HFFc6 (cell line): ENCODE measurements around the gene IGF1R. TPM values are rescaled to one million over a fixed set of nuclear protein-coding genes. Genes with fewer than 3 reads are reported as not detected.

Experiments
- DNase-seq: peaks from one replicate; pipeline ENCODE4 v3.0.0-alpha.2; 2018
- H3K27ac Mint-ChIP-seq: 2 replicates; pipeline ENCODE4 v1.8.0; 2020; ENCODE audit warnings: mild to moderate bottlenecking, mixed read lengths
- H3K27me3 Mint-ChIP-seq: 2 replicates; pipeline ENCODE4 v1.8.0; 2021; ENCODE audit warnings: mild to moderate bottlenecking, moderate library complexity, mixed read lengths; ENCODE audit not compliant: insufficient read depth
- H3K36me3 Mint-ChIP-seq: 2 replicates; pipeline ENCODE4 v1.8.0; 2021; ENCODE audit warnings: low read depth, mixed read lengths
- H3K4me1 Mint-ChIP-seq: 2 replicates; pipeline ENCODE4 v1.8.0; 2020; ENCODE audit warnings: low read depth, mixed read lengths
- H3K4me3 Mint-ChIP-seq: 2 replicates; pipeline ENCODE4 v1.8.0; 2020; ENCODE audit warnings: mild to moderate bottlenecking, moderate library complexity, mixed read lengths
- H3K9me3 Mint-ChIP-seq: 2 replicates; pipeline ENCODE4 v1.8.0; 2020; ENCODE audit warnings: mild to moderate bottlenecking, mixed read lengths
- total RNA-seq, 6 experiments: library from RNA; stranded (reverse); fragmentation: NEBNext Ultra II Directional; extraction: Animal tissue kit (Norgen Biotek cat#: 25700); gene quantifications; 2 replicates in 1 of 6; 3 replicates in 5 of 6; pipeline ENCODE4 v1.2.3, GENCODE V29; 2021
- TF ChIP-seq, protein P1 (sequence below): fragments of 200-600 bp; sonication (generic); IDR thresholded peaks from 2 replicates; pipeline ENCODE4 v1.5.0; 2021; ENCODE audit warnings: antibody characterized with exemption, mild to moderate bottlenecking

The IGF1R gene
- total RNA-seq, 6 experiments from 2014 or later: 46.7 to 61.9 (median 50.1) TPM

DNA sequence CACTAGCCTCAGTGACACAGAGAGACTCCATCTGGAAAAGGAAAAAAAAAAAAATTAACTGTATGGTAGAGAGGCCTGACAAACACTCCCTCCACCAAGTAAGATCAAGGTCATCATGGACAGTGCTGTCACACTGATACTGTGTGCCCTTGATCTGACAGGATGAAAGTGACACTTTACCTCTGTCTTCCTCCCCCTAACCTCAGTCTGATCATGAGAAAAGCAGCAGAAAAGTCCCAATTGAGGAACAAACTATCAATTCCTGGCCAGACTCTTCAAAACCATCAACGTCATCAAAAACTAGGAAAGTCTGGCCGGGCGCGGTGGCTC, 332.5 kb downstream of the IGF1R start:
- TF ChIP-seq, protein P1, sequence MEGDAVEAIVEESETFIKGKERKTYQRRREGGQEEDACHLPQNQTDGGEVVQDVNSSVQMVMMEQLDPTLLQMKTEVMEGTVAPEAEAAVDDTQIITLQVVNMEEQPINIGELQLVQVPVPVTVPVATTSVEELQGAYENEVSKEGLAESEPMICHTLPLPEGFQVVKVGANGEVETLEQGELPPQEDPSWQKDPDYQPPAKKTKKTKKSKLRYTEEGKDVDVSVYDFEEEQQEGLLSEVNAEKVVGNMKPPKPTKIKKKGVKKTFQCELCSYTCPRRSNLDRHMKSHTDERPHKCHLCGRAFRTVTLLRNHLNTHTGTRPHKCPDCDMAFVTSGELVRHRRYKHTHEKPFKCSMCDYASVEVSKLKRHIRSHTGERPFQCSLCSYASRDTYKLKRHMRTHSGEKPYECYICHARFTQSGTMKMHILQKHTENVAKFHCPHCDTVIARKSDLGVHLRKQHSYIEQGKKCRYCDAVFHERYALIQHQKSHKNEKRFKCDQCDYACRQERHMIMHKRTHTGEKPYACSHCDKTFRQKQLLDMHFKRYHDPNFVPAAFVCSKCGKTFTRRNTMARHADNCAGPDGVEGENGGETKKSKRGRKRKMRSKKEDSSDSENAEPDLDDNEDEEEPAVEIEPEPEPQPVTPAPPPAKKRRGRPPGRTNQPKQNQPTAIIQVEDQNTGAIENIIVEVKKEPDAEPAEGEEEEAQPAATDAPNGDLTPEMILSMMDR: no peak
- no peaks in the 10 kb centered on the region; the same call in 1 of the 2 replicates for H3K9me3 Mint-ChIP-seq
- peaks cover under 1% of the 10 kb centered on the region; the same call in 1 of the 2 replicates for H3K36me3 Mint-ChIP-seq
- no peak overlapping the region for H3K4me3 Mint-ChIP-seq
- DNase-seq: no peak
- peaks cover 34% of the 10 kb centered on the region for H3K4me1 Mint-ChIP-seq
- 0 out of 2 replicates have a peak, but pooled peaks cover 3% of the 10 kb centered on the region for H3K27me3 Mint-ChIP-seq
- H3K27ac Mint-ChIP-seq: no peak overlapping the region

DNA sequence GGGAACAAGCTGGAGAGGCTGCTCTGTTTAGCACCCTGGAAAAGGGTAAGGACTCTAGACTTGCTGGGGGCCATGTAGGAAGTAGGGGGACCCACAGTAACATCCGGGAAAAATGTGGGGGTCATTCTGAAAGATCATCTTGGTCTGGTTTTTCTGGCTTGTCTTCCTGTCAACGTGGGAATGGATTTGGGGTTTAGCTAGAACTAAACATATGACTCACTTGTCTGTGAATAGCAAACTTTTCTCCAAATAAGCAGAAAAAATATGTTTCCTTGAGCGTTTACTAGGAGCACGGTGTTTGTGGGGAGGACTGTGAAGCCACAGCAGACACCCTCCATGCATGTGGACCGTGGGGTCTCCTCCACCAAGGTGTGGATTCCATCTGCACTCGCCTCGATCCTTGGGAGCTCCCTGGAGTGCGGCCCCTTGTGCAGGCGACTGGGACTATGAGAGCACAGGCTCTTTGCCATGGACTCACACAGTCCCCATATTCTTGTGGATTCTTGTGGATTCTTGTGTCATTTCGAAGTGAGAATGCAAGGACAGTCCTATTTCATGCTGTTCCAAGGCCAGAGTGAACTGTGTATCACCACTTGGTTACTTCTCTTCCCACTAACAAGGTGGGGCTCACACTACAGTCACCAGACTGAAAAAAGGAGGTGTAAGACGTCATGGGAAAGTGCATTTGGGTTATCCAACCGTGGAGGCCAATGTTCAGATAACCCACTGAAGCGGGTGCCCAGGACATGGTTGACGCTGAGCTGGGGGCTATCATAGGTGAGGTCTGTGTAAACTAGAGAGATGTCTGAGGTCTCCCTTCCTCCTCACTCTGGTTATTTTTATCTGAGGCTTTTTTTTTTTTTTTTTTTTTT, 333.7 kb downstream of the IGF1R start:
- DNase-seq: peak; percentile 35
- Mint-ChIP-seq H3K36me3 (peaks cover 8% of the 10 kb centered on the region), H3K27ac (peak overlapping the region; percentile 12), H3K4me3 (peak overlapping the region; percentile 14; the same call in 1 of the 2 replicates), H3K4me1 (peaks cover 34% of the 10 kb centered on the region), H3K9me3 (peaks cover 6% of the 10 kb centered on the region), H3K27me3 (0 out of 2 replicates have a peak, but pooled peaks cover 3% of the 10 kb centered on the region)
- TF ChIP-seq, protein P1: no peak

DNA sequence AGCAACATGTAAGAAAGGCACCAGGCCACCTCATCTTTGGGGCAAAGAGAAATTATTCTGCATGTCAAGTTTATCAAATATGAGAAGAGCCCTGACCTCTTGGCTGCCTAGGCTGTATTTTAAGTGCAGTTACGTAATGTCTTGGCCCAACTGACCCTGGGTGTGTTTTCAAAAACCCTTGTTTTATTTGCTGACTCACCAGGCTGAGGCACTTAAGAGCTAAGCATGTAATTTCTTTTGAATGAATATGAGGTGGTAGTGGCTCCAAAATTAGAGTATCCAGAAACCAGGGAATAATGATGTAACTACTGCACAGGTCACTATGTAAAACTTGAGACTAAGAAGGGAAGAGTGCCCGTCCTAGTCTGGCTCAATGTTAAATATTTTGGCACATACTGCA, 335.0 kb downstream of the IGF1R start:
- H3K36me3 Mint-ChIP-seq: peaks cover 8% of the 10 kb centered on the region
- peak overlapping the region; percentile 22; the same call in 1 of the 2 replicates for H3K4me3 Mint-ChIP-seq
- peaks cover 34% of the 10 kb centered on the region for H3K4me1 Mint-ChIP-seq
- H3K27ac Mint-ChIP-seq: peak overlapping the region; percentile 61
- TF ChIP-seq, protein P1: no peak
- peak; percentile 75 for DNase-seq
- H3K9me3 Mint-ChIP-seq: peaks cover 6% of the 10 kb centered on the region
- peaks cover 5% of the 10 kb centered on the region for H3K27me3 Mint-ChIP-seq

DNA sequence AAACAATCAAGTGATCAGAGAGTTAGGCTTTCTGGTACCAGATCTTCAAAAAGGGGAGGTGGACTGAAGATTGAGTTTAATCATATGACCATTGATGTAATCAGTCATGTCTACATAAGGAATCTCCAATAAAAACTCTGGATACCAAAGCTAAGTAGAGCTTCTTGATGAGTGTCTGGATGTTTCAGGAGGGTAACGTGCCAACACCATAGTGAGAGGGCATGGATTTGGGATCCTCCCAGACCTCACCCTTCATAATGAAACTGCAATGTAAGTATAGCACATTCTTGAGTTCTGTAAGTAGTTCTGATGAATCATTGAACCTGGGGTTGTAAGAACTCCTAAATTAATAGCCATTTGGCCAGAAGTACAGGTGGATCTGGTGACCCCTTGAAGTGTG, 337.9 kb downstream of the IGF1R start:
- H3K4me1 Mint-ChIP-seq: peaks cover 34% of the 10 kb centered on the region
- no peak overlapping the region for H3K4me3 Mint-ChIP-seq
- peaks cover 23% of the 10 kb centered on the region for H3K27me3 Mint-ChIP-seq
- TF ChIP-seq, protein P1: no peak
- DNase-seq: no peak
- H3K9me3 Mint-ChIP-seq: peaks cover 6% of the 10 kb centered on the region
- H3K36me3 Mint-ChIP-seq: peaks cover 8% of the 10 kb centered on the region
- H3K27ac Mint-ChIP-seq: no peak overlapping the region

DNA sequence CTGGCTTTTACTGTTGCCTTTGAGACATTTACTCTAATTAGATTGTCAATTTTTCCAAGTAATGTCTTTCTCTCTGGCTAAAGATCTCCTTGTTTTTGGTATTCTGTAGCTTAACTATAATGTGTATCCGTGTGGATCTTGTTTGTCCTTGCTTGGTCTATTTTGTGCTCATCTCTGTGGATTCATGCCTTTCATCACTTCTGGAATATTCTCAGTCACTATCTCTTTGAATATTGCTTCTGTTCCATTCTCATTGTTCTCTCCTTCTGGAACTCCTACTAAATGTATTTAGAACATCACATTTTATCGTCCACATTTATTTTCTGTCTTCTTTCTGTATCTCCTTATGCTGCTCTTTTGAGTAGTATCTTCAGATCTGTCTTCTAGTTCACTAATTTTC, 346.6 kb downstream of the IGF1R start:
- Mint-ChIP-seq H3K4me1 (no peaks in the 10 kb centered on the region), H3K9me3 (peaks cover 13% of the 10 kb centered on the region; the same call in 1 of the 2 replicates), H3K27me3 (peaks cover 27% of the 10 kb centered on the region), H3K27ac (no peak overlapping the region), H3K36me3 (peaks cover 12% of the 10 kb centered on the region; the same call in 1 of the 2 replicates), H3K4me3 (no peak overlapping the region)
- TF ChIP-seq, protein P1: no peak
- no peak for DNase-seq
